GM12891 (cell line): ENCODE data around the gene ARRDC4.

Experiments
- POLR2A ChIP-seq: IDR thresholded peaks from 2 replicates; pipeline ENCODE4 v1.6.1; 2011; ENCODE audit warnings: low read depth, low read length, control low read depth
- POLR2AphosphoS5 ChIP-seq: IDR thresholded peaks from 2 replicates; pipeline ENCODE4 v1.6.1; 2011; ENCODE audit warnings: low read depth, low read length, control low read depth
- POU2F2 ChIP-seq: IDR thresholded peaks from 2 replicates; pipeline ENCODE4 v1.6.1; 2011; ENCODE audit warnings: low read depth, mild to moderate bottlenecking, control low read depth, low read length, moderate library complexity

GRCh38 chr15:97995881-97996603 lies 35.5 kb downstream of the ARRDC4 start:
- TF ChIP-seq POLR2AphosphoS5 (no peak), POLR2A (no peak), POU2F2 (no peak)
